ENCODE results near the gene TRIO. TPM values are rescaled to one million over a fixed set of nuclear protein-coding genes. Genes with fewer than 3 reads are reported as not detected.

The TRIO gene
- total RNA-seq, 1 experiment from 2014 or later = 99.8 TPM

GRCh38 chr5:14332038-14332631 lies 189.0 kb downstream of the TRIO start:
- ChIA-PET POLR2A (ENCODE audit: low non-redundant PET) (no interaction called here), CTCF (no interaction called here)
- no peak overlapping the region for H3K27ac ChIP-seq (ENCODE audit: low read depth, low read length, poor library complexity, severe bottlenecking)
- intact Hi-C loops (cut with micrococcal nuclease; ENCODE audit: unreplicated experiment) = no loop called here
- H3K27me3 ChIP-seq (replicated peaks; ENCODE audit: insufficient read depth, low read depth, low read length, poor library complexity) = no peaks in the 10 kb centered on the region
- TF ChIP-seq CTCF (conservative IDR thresholded peaks at IDR 0.05; ENCODE audit: low read depth, low read length) = no peak
- TF ChIP-seq EZH2 (IDR thresholded peaks at IDR 0.05; ENCODE audit: borderline replicate concordance, low read depth, low read length, poor library complexity, severe bottlenecking) = no peak
- no peaks in the 10 kb centered on the region for H3K4me1 ChIP-seq (ENCODE audit: insufficient read depth, low read length, poor library complexity, severe bottlenecking)
- H3K9me3 ChIP-seq (ENCODE audit: low read depth, low read length, poor library complexity, severe bottlenecking) = no peaks in the 10 kb centered on the region
- no TSS peak for BruUV-seq (replicated peaks)
- H3K4me3 ChIP-seq (ENCODE audit: low read depth, low read length, poor library complexity, severe bottlenecking) = no peak overlapping the region
- H3K36me3 ChIP-seq (ENCODE audit: insufficient read depth, low read length, poor library complexity, severe bottlenecking) = peaks cover 9% of the 10 kb centered on the region
- no peak for DNase-seq (ENCODE audit: low spot score)

- Histone ChIP-seq H3K9me3 (ENCODE audit: low read depth, low read length, poor library complexity, severe bottlenecking) (no peaks in the 10 kb centered on the region), H3K27ac (ENCODE audit: low read depth, low read length, poor library complexity, severe bottlenecking) (no peak overlapping the region), H3K4me3 (ENCODE audit: low read depth, low read length, poor library complexity, severe bottlenecking) (no peak overlapping the region), H3K4me1 (ENCODE audit: insufficient read depth, low read length, poor library complexity, severe bottlenecking) (no peaks in the 10 kb centered on the region), H3K27me3 (replicated peaks; ENCODE audit: insufficient read depth, low read depth, low read length, poor library complexity) (no peaks in the 10 kb centered on the region), H3K36me3 (ENCODE audit: insufficient read depth, low read length, poor library complexity, severe bottlenecking) (peaks cover 13% of the 10 kb centered on the region)
- CTCF ChIA-PET = no interaction called here
- intact Hi-C loops (cut with micrococcal nuclease; ENCODE audit: unreplicated experiment) = no loop called here
- no peak for DNase-seq (ENCODE audit: low spot score)
- BruUV-seq (replicated peaks) = no TSS peak
- POLR2A ChIA-PET (ENCODE audit: low non-redundant PET) = no interaction called here
- TF ChIP-seq EZH2 (IDR thresholded peaks at IDR 0.05; ENCODE audit: borderline replicate concordance, low read depth, low read length, poor library complexity, severe bottlenecking) (no peak), CTCF (conservative IDR thresholded peaks at IDR 0.05; ENCODE audit: low read depth, low read length) (no peak)
These were observed 189.6 kb downstream of the TRIO start for GRCh38 chr5:14332746-14333145.

- Histone ChIP-seq H3K27me3 (replicated peaks; ENCODE audit: insufficient read depth, low read depth, low read length, poor library complexity) (no peaks in the 10 kb centered on the region), H3K36me3 (ENCODE audit: insufficient read depth, low read length, poor library complexity, severe bottlenecking) (peaks cover 13% of the 10 kb centered on the region)
- intact Hi-C loops (cut with micrococcal nuclease; ENCODE audit: unreplicated experiment) = no loop called here
These were observed 194.5 kb downstream of the TRIO start for GRCh38 chr5:14337593-14337992.

More at GRCh38 chr5:14337593-14337992, 194.5 kb downstream of the TRIO start:
- CTCF ChIA-PET = no interaction called here
- BruUV-seq (replicated peaks) = no TSS peak
- POLR2A ChIA-PET (ENCODE audit: low non-redundant PET) = no interaction called here
- Histone ChIP-seq H3K4me1 (ENCODE audit: insufficient read depth, low read length, poor library complexity, severe bottlenecking) (no peaks in the 10 kb centered on the region), H3K27ac (ENCODE audit: low read depth, low read length, poor library complexity, severe bottlenecking) (no peak overlapping the region), H3K9me3 (ENCODE audit: low read depth, low read length, poor library complexity, severe bottlenecking) (no peaks in the 10 kb centered on the region), H3K4me3 (ENCODE audit: low read depth, low read length, poor library complexity, severe bottlenecking) (no peak overlapping the region)
- TF ChIP-seq CTCF (conservative IDR thresholded peaks at IDR 0.05; ENCODE audit: low read depth, low read length) (no peak), EZH2 (IDR thresholded peaks at IDR 0.05; ENCODE audit: borderline replicate concordance, low read depth, low read length, poor library complexity, severe bottlenecking) (no peak)
- no peak for DNase-seq (ENCODE audit: low spot score)

Measured in A673 (cell line).